ENCODE results near the gene PIGB.
"Not testable (repeated sequence)": the region's sequence is repeated elsewhere in the genome, so short reads cannot be mapped to it uniquely, and the experiment has no call there.

Gene PIGB

DNA sequence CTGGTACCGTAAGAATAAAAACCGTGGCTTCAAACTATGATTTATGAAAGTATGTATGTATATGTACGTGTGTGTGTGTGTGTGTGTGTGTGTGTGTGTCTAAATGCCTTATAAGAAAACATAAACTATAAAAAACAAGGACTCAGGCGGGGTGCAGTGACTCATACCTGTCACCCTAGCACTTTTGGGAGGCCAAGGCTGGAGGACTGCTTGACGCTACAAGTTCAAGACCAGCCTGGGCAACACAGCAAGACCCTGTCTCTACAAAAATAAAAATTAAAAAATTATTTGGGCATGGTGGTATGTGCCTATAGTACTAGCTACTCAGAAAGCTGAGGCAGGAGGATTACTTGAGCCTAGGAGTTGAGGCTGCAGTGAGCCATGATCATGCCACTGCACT, 60.1 kb downstream of the PIGB start:
- peaks cover 0 to 11% (median 0%) of the 10 kb centered on the region in 10 experiments; a peak in 6 of 20 replicates for H3K4me1 ChIP-seq
- peaks cover 9 to 28% (median 19%) of the 10 kb centered on the region in 11 experiments; a peak in 20 of 22 replicates for H3K9me3 ChIP-seq (replicated peaks in 1 of 11)
- TF ChIP-seq Cebpa-rat (IDR thresholded peaks at IDR 0.05): no peak
- H4K20me1 ChIP-seq: peaks cover 0 to 26% (median 4%) of the 10 kb centered on the region in 11 experiments; a peak in 7 of 22 replicates
- no peak overlapping the region for H3K4me2 ChIP-seq
- no peak overlapping the region for H3K9ac ChIP-seq
- no peaks in the 10 kb centered on the region for H3K27me3 ChIP-seq
- no peak overlapping the region for H3K4me3 ChIP-seq
- no peak overlapping the region for H3K27ac ChIP-seq
- peaks cover 52 to 100% (median 98%) of the 10 kb centered on the region in 11 experiments for H3K36me3 ChIP-seq

DNA sequence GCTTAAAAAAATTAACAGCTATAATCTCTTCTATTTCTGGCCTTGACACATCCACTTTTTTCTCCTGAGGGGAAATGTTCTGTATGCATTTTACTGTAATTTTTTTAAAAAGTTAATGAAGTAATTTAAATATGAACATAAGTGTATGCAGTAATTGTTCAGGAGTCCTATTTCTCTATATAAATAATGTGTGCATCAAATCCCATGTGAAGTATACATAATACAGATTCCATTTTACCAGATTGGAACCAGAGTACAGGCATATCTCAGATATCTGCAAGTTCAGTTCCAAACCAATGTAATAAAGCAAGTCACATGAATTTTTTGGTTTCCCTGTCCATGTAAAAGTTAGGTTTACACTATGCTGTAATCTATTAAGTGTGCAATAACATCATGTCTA, 62.6 kb downstream of the PIGB start:
- no peaks in the 10 kb centered on the region for H3K27me3 ChIP-seq
- H3K4me3 ChIP-seq: no peak overlapping the region
- H3K36me3 ChIP-seq: peaks cover 49 to 100% (median 98%) of the 10 kb centered on the region in 11 experiments
- H3K9me3 ChIP-seq (replicated peaks in 1 of 11): peaks cover 9 to 33% (median 26%) of the 10 kb centered on the region in 11 experiments; a peak in 20 of 22 replicates
- peaks cover 0 to 22% (median 0%) of the 10 kb centered on the region in 11 experiments; a peak in 7 of 22 replicates for H4K20me1 ChIP-seq
- H3K27ac ChIP-seq: no peak overlapping the region
- H3K4me2 ChIP-seq: no peak overlapping the region
- TF ChIP-seq Cebpa-rat (IDR thresholded peaks at IDR 0.05): no peak
- no peaks in the 10 kb centered on the region for H3K4me1 ChIP-seq
- no peak overlapping the region for H3K9ac ChIP-seq

DNA sequence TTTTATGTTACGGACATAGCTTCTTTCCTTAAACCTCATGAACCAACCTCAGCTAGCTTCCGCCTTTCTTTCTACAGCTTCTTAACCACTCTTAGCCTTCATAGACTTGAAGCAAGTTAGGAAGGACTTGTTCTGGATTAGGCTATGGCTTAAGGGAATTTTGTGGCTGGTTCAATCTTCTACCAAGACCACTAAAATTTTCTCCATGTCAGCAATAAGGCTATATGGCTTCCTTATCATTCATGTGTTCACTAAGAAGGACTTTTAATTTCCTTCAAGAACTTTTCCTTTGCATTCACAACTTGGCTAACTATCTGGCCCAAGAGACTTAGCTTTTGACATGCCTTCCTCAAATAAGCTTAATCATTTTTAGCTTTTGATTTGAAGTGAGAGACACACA, 64.7 kb downstream of the PIGB start:
- TF ChIP-seq Cebpa-rat (IDR thresholded peaks at IDR 0.05): no peak
- Histone ChIP-seq H3K9ac (no peak overlapping the region), H3K9me3 (replicated peaks in 1 of 11) (peaks cover 9 to 33% (median 26%) of the 10 kb centered on the region in 11 experiments; a peak in 20 of 22 replicates), H3K4me3 (no peak overlapping the region), H3K27me3 (no peaks in the 10 kb centered on the region), H3K27ac (no peak overlapping the region), H3K4me2 (no peak overlapping the region), H3K36me3 (peaks cover 49 to 100% (median 98%) of the 10 kb centered on the region in 11 experiments), H4K20me1 (peaks cover 0 to 26% (median 3%) of the 10 kb centered on the region in 11 experiments; a peak in 10 of 22 replicates), H3K4me1 (no peaks in the 10 kb centered on the region)

DNA sequence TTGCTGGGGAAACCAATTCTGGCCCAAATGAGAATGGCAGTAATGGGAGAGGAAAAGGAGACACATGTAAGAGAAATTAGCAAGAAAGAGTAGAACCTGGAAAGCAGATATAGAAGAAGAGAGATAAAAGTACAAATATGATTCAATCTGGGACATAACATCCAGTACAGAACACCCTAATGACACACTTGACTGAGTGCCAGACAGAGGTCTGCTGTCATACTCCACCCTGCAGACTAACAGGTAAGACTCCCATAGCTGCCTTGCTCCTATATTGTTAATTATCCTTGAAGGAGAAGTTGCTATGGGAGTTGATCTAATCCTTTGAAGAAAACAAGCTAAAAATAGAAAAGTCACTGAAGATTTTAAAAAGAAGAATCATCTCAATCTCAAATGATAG, 68.0 kb downstream of the PIGB start:
- no peak for TF ChIP-seq Cebpa-rat (IDR thresholded peaks at IDR 0.05)
- no peaks in the 10 kb centered on the region; a peak in 1 of 20 replicates for H3K4me1 ChIP-seq
- no peak overlapping the region for H3K4me3 ChIP-seq
- peaks cover 28 to 92% (median 79%) of the 10 kb centered on the region in 11 experiments for H3K36me3 ChIP-seq
- H3K9ac ChIP-seq: no peak overlapping the region
- H3K9me3 ChIP-seq (replicated peaks in 1 of 11): peaks cover 9 to 33% (median 20%) of the 10 kb centered on the region in 11 experiments; a peak in 20 of 22 replicates
- H3K27ac ChIP-seq: no peak overlapping the region
- peaks cover 0 to 45% (median 29%) of the 10 kb centered on the region in 11 experiments; a peak in 16 of 22 replicates for H4K20me1 ChIP-seq
- H3K27me3 ChIP-seq: no peaks in the 10 kb centered on the region
- no peak overlapping the region for H3K4me2 ChIP-seq

DNA sequence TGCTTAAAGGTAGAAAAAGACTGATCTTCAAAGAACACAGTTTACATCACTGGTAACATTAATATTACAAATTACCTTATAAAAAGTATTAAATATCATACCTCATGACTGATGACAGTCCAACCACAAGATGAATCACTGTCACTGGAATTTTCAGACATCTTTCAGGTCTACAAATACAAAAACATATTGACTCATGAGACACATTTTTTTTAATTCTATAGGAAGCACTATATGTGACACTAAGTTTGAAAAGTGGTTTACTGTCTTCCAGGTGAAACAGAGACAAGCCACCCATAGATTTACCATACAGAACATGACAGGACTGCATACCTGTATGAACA, 70.2 kb downstream of the PIGB start:
- H3K9me3 ChIP-seq (replicated peaks in 1 of 11): peaks cover under 1 to 26% (median 13%) of the 10 kb centered on the region in 11 experiments; a peak in 17 of 22 replicates
- TF ChIP-seq Cebpa-rat (IDR thresholded peaks at IDR 0.05): no peak
- H3K4me3 ChIP-seq: no peak overlapping the region
- H3K4me2 ChIP-seq: no peak overlapping the region
- H4K20me1 ChIP-seq: peaks cover 0 to 67% (median 45%) of the 10 kb centered on the region in 11 experiments; a peak in 16 of 22 replicates
- H3K27ac ChIP-seq: no peak overlapping the region
- peaks cover 11 to 92% (median 73%) of the 10 kb centered on the region in 11 experiments for H3K36me3 ChIP-seq
- H3K9ac ChIP-seq: no peak overlapping the region
- no peaks in the 10 kb centered on the region; a peak in 1 of 20 replicates for H3K4me1 ChIP-seq
- no peaks in the 10 kb centered on the region for H3K27me3 ChIP-seq

DNA sequence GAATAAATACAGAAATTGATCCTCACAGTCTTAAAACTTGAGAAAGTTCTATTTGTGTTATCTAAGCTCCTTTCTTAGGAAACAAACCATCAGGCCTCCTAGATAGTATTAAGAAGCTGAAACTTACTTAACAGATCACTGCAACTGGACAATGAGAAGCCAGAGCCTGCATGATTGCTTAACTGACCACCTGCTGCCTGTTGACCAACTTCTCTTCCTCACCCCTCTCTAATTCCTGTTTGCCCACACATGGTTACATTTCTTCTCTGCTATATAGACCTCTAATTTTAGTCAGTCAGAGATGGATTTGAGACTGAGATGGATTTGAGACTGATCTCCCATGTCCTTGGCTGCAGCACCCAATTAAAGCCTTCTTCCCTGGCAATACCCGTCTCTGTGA, 75.7 kb downstream of the PIGB start:
- TF ChIP-seq Cebpa-rat (IDR thresholded peaks at IDR 0.05): no peak
- no peak overlapping the region for H3K9ac ChIP-seq
- peaks cover 0 to 61% (median 34%) of the 10 kb centered on the region in 11 experiments; a peak in 14 of 22 replicates for H4K20me1 ChIP-seq
- no peak overlapping the region for H3K27ac ChIP-seq
- H3K4me3 ChIP-seq: peak overlapping the region in 2 of 10 experiments; percentile 11 to 14; a peak in 2 of 20 replicates
- no peaks in the 10 kb centered on the region for H3K27me3 ChIP-seq
- peak overlapping the region in 1 of 11 experiments; percentile 11; a peak in 1 of 22 replicates for H3K4me2 ChIP-seq
- peaks cover 0 to 6% (median 0%) of the 10 kb centered on the region in 10 experiments; a peak in 4 of 20 replicates for H3K4me1 ChIP-seq
- H3K36me3 ChIP-seq: peaks cover 5 to 93% (median 72%) of the 10 kb centered on the region in 11 experiments; a peak in 20 of 22 replicates
- H3K9me3 ChIP-seq (replicated peaks in 1 of 11): peaks cover 25 to 68% (median 59%) of the 10 kb centered on the region in 11 experiments

DNA sequence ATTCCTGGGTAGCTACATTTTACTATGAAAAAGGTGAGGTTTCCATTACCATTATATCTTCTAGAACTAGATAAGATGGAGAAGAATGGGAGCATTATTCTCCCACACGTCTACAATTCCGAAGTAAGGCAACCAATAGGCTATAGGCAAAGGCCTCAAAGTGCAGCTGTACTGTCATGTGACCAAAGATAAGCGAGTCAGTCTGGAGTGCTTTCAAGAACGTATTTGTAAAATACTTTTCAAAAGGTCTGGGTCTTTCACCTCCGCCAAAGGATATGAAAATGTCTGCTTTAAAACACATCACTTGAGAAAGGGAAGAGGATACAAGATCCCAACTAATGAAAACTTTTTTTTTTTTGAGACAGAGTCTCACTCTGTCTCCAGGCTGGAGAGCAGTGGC, 79.2 kb downstream of the PIGB start:
- no peak for TF ChIP-seq Cebpa-rat (IDR thresholded peaks at IDR 0.05)
- H3K4me2 ChIP-seq: no peak overlapping the region
- peaks cover 13 to 35% (median 25%) of the 10 kb centered on the region in 10 experiments for H3K4me1 ChIP-seq
- no peak overlapping the region for H3K9ac ChIP-seq
- H3K9me3 ChIP-seq (replicated peaks in 1 of 11): peaks cover 21 to 77% (median 60%) of the 10 kb centered on the region in 11 experiments
- H3K36me3 ChIP-seq: peaks cover 6 to 79% (median 67%) of the 10 kb centered on the region in 11 experiments; a peak in 20 of 22 replicates
- H3K27me3 ChIP-seq: no peaks in the 10 kb centered on the region
- H3K4me3 ChIP-seq: no peak overlapping the region
- H4K20me1 ChIP-seq: peaks cover 0 to 26% (median 8%) of the 10 kb centered on the region in 11 experiments; a peak in 10 of 22 replicates
- H3K27ac ChIP-seq: no peak overlapping the region

DNA sequence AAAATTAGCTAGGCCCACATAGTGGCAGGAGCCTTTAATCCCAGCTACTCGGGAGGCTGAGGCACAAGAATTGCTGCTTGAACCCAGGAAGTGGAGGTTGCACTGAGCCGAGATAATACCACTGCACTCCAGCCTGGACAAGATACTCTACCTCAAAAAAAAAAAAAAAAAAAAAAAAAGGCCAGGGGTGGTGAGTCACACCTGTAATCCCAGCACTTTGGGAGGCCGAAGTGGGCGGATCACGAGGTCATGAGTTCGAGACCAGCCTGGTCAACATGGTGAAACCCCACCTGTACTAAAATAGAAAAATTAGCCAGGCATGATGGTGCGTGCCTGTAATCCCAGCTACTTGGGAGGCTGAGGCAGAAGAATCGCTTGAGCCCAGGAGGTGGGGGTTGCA, 81.0 kb downstream of the PIGB start:
- Histone ChIP-seq H3K9me3 (replicated peaks in 1 of 11) (peaks cover 6 to 60% (median 43%) of the 10 kb centered on the region in 11 experiments), H4K20me1 (peaks cover 0 to 13% (median 0%) of the 10 kb centered on the region in 11 experiments; a peak in 4 of 22 replicates), H3K4me1 (peaks cover 27 to 46% (median 40%) of the 10 kb centered on the region in 10 experiments), H3K36me3 (peaks cover 6 to 65% (median 51%) of the 10 kb centered on the region in 11 experiments; a peak in 20 of 22 replicates), H3K4me2 (peak overlapping the region in 1 of 11 experiments; percentile 11; a peak in 1 of 22 replicates)
- not testable (repeated sequence) for H3K9ac ChIP-seq, H3K27me3 ChIP-seq, H3K27ac ChIP-seq, H3K4me3 ChIP-seq

DNA sequence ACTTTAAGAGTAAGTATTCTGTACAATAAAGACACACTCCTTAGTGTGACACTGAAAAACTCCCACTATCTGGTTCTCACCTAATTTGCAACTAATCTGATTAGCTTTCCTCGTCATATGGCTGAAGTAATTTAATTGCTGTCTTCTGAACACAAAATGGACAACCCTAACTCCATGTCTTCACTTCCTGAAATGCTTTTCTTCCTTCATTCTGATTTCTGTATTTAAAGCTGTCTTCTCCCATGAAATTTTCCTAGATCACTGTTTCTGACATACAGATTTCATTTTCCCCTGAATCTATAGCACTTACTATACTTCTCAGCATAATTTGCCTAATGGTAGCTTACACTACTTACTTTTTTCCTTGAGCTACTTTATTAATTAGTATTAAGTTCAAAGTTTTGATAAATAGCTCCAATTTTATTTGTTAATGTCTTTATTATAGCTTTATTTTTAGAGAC, 82.8 kb downstream of the PIGB start:
- Histone ChIP-seq H3K4me1 (peaks cover 37 to 64% (median 58%) of the 10 kb centered on the region in 10 experiments), H3K4me2 (peak overlapping the region; percentile 40 to 93 (median 85); a peak in 20 of 22 replicates)

More for the DNA sequence above, 82.8 kb downstream of the PIGB start:
- Histone ChIP-seq H3K9ac (peak overlapping the region in 8 of 11 experiments; percentile 55 to 93 (median 86); a peak in 9 of 22 replicates), H3K27me3 (no peaks in the 10 kb centered on the region), H3K27ac (peak overlapping the region; percentile 81 to 93 (median 88); a peak in 21 of 22 replicates), H3K4me3 (peak overlapping the region in 3 of 10 experiments; percentile 32 to 89 (median 82); a peak in 4 of 20 replicates), H3K9me3 (replicated peaks in 1 of 11) (peaks cover 0 to 42% (median 28%) of the 10 kb centered on the region in 11 experiments; a peak in 17 of 22 replicates), H3K36me3 (peaks cover 6 to 56% (median 35%) of the 10 kb centered on the region in 11 experiments; a peak in 20 of 22 replicates), H4K20me1 (no peaks in the 10 kb centered on the region; a peak in 1 of 22 replicates)
- TF ChIP-seq Cebpa-rat (IDR thresholded peaks at IDR 0.05): no peak
